ENCODE results near the gene PIK3CB.

GRCh38 chr3:138785951-138786350 is 48.8 kb downstream of the PIK3CB start:
- TF ChIP-seq EP300 (IDR thresholded peaks at IDR 0.05) (no peak), CTCF (IDR thresholded peaks at IDR 0.05) (no peak), POLR2A (IDR thresholded peaks at IDR 0.05) (no peak), POLR2AphosphoS5 (IDR thresholded peaks at IDR 0.05) (no peak)
